Ascending aorta (tissue), 2 donors: ENCODE data around the gene NOTCH2. TPM values are rescaled to one million over a fixed set of nuclear protein-coding genes. Genes with fewer than 3 reads are reported as not detected.

Source experiments
- DNase-seq, 2 donors: peaks; one replicate each; pipeline ENCODE4 v3.0.0-alpha.2; 2019; ENCODE audit warnings: low spot score in 2 of 2
- H3K27ac ChIP-seq, 2 donors: fragments of 200-600 bp; sonication (generic); one replicate each; pipeline ENCODE4 v1.5.1; 2016 to 2017; ENCODE audit warnings: mild to moderate bottlenecking in 1 of 2
- H3K27me3 ChIP-seq: fragments of 200-600 bp; sonication (generic); one replicate; pipeline ENCODE4 v1.5.1; 2017
- H3K36me3 ChIP-seq, 2 donors: fragments of 200-600 bp; sonication (generic); one replicate each; pipeline ENCODE4 v1.5.1; 2016
- H3K4me1 ChIP-seq, 2 donors: fragments of 200-600 bp; sonication (generic); one replicate each; pipeline ENCODE4 v1.5.1; 2016 to 2017; ENCODE audit warnings: mild to moderate bottlenecking in 1 of 2
- H3K4me3 ChIP-seq, 2 donors: fragments of 200-600 bp; sonication (generic); one replicate each; pipeline ENCODE4 v1.5.1; 2016 to 2017; ENCODE audit warnings: mild to moderate bottlenecking in 1 of 2
- H3K9me3 ChIP-seq, 2 donors: fragments of 200-600 bp; sonication (generic); one replicate each; pipeline ENCODE4 v1.5.1; 2016
- intact Hi-C: fragments of 100-400 bp; cut with DNase I; formaldehyde crosslinking; loops from one replicate; pipeline ENCODE4 v1.15.1; 2023
- total RNA-seq: library from RNA; depleted of rRNA; stranded (reverse); fragments of >200 nt; gene quantifications from one replicate; pipeline ENCODE4 v1.1.0, GENCODE V29; 2016
- TF ChIP-seq, protein P1 (sequence below), 3 experiments: fragments of 200-600 bp in 2 of 3; fragments of 450-650 bp in 1 of 3; sonication (generic) in 2 of 3; IDR thresholded peaks; one replicate each; pipeline ENCODE4 v1.5.1; 2016 to 2019; ENCODE audit warnings: antibody characterized with exemption in 3 of 3, mild to moderate bottlenecking in 1 of 3, moderate library complexity in 1 of 3

Gene NOTCH2
- total RNA-seq, 1 donor from 2014 or later, result 80.4 TPM

DNA sequence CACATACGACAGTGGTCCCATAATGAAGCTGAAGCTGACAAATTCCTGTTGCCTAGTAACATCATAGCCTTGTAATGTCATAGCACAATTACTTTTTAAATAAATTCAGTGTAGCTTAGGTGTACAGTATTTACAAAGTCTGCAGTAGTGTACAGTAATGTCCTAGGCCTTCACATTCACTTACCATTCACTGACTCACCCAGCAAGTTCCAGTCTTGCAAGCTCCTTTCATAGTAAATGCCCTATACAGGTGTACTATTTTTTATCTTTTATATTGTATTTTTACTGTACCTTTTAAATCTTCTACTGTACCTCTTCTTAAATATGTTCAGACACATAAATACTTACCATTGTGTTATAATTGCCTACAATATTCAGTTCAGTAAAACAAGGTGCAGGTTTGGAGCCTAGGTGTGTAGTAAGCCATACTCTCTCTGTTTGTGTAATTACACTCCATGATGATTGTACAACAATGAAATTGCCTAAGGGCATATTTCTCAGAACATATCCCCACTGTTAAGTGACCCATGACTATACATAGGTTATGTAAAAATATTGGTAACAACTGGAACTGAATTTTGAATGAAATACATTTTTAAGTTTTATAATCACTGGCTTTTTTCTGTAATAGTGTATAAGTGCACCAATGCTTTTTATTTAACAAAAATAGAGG, 139.7 kb downstream of the NOTCH2 start:
- intact Hi-C loops, result no loop called here
- TF ChIP-seq, protein P1, sequence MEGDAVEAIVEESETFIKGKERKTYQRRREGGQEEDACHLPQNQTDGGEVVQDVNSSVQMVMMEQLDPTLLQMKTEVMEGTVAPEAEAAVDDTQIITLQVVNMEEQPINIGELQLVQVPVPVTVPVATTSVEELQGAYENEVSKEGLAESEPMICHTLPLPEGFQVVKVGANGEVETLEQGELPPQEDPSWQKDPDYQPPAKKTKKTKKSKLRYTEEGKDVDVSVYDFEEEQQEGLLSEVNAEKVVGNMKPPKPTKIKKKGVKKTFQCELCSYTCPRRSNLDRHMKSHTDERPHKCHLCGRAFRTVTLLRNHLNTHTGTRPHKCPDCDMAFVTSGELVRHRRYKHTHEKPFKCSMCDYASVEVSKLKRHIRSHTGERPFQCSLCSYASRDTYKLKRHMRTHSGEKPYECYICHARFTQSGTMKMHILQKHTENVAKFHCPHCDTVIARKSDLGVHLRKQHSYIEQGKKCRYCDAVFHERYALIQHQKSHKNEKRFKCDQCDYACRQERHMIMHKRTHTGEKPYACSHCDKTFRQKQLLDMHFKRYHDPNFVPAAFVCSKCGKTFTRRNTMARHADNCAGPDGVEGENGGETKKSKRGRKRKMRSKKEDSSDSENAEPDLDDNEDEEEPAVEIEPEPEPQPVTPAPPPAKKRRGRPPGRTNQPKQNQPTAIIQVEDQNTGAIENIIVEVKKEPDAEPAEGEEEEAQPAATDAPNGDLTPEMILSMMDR (IDR thresholded peaks at IDR 0.05), result no peak
- H3K9me3 ChIP-seq, result no peaks in the 10 kb centered on the region
- no peak overlapping the region for H3K27ac ChIP-seq
- H3K36me3 ChIP-seq, result peaks cover 59 to 83% of the 10 kb centered on the region in 2 donors
- DNase-seq, result no peak
- no peaks in the 10 kb centered on the region for H3K27me3 ChIP-seq
- no peak overlapping the region for H3K4me3 ChIP-seq
- no peaks in the 10 kb centered on the region for H3K4me1 ChIP-seq

DNA sequence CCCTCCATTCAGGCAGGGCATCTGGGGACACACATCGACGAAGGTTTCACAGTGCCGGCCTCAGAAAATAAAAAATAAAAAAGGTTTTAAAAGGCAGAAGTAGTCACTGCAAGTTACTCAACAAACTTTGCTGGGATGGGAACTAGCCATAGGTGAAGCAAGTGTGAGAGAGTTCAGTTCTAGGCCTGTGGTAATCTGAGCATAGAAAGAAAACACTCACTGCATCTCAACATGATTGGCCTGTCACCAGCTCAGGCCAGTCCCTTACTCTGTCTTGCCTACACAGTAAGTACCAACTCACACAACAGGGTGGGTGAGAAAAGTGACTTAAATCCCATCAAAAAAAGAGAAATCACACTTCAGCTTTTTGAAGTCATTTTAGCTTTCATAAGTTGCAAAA, 142.9 kb downstream of the NOTCH2 start:
- no peaks in the 10 kb centered on the region for H3K4me1 ChIP-seq
- intact Hi-C loops, result no loop called here
- H3K4me3 ChIP-seq, result no peak overlapping the region
- peaks cover 77 to 88% of the 10 kb centered on the region in 2 donors for H3K36me3 ChIP-seq
- no peak for DNase-seq
- H3K27me3 ChIP-seq, result no peaks in the 10 kb centered on the region
- H3K27ac ChIP-seq, result no peak overlapping the region
- TF ChIP-seq, protein P1 (IDR thresholded peaks at IDR 0.05), result no peak
- H3K9me3 ChIP-seq, result no peaks in the 10 kb centered on the region

DNA sequence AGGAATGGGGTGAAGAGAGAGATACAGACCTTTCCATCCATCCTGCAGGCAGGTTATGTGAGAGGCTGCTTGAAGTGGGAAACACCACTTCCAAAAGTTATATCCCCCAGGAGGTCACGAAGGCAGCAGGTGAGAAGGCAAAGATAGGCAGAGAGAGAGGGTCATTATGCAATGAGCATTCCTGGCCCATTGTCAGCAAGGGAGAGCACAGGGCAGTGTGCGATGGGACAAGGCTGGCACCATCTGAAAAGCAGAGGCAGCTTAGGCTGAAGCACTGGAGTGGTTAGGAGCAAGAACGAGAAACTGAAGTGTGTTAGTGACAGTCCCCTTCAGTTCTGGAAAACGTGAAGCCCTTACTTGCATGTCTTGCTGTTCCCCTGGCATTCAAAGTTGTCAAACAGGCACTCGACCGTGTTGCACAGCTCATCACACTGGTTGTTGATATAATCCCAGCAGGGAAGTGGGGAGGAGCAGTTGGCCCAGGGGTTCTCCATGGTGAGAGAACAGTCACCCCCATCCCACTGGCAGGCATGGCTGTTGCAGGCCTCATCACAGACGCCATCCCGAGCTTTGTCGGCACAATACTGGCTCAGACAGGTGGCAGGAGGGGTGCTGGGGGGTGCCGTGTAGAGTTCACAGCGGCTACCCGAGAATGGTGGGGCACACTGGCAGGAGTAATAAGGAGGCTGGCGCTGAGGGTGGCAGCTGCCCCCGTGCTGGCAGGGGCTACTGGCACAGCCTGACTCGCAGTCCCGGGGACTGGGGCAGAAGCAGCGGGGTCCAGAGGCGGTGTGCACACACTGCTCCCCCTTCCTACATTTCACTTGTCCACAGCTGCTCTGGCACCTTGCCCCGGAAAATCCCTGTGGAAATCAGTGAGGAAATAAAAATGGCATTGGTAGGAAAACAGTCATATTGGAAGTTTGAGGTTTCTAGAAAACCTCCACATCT, 144.2 kb downstream of the NOTCH2 start:
- Histone ChIP-seq H3K27me3 (no peaks in the 10 kb centered on the region), H3K4me1 (no peaks in the 10 kb centered on the region), H3K9me3 (no peaks in the 10 kb centered on the region), H3K36me3 (peaks cover 86 to 98% of the 10 kb centered on the region in 2 donors), H3K27ac (no peak overlapping the region), H3K4me3 (no peak overlapping the region)
- intact Hi-C loops, result no loop called here
- TF ChIP-seq, protein P1 (IDR thresholded peaks at IDR 0.05), result no peak
- DNase-seq, result no peak

DNA sequence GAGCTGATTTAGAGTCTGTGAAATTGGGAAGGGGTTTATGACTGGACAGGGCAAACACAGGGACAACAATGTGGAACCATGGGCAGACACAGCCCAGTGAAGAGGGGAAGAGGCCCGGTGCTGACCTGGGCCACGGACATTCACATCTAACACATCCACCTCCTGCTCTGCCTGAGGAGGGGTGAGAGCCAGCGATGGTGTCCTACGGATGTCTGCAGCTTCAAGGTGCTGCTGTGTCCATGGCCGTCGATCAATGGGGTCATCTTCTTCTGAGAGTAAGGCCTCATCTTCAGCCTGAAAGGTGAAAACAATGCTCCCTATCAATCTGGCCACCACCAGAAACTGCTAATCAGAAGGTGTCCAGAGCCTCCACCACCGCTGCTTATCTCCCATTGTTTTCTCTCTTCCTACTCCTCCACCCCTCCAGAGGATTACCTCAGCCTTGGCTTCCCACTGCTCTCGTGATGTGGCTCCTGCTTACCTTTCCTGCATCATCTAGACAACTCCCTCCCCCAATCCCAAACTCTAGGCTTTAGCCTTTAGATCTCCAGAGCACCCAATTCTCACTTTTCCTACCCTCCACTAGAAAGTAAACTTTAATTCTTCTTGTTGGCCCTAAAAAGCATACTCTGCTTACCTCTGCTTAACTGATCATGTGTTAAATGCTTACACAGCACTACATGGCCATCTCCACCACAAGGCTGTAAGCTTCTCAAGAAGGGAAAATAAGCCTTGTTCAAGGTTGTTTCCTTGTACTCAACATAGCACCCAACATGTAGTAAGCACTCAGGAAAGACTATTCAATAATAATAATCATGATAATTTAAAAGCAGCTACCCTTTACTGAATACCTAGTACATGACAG, 149.1 kb downstream of the NOTCH2 start:
- Histone ChIP-seq H3K4me3 (no peak overlapping the region), H3K36me3 (peaks cover 89 to 100% of the 10 kb centered on the region in 2 donors), H3K27ac (no peak overlapping the region), H3K9me3 (no peaks in the 10 kb centered on the region), H3K4me1 (no peaks in the 10 kb centered on the region), H3K27me3 (no peaks in the 10 kb centered on the region)
- intact Hi-C loops, result no loop called here
- DNase-seq, result no peak
- TF ChIP-seq, protein P1 (IDR thresholded peaks at IDR 0.05), result no peak

DNA sequence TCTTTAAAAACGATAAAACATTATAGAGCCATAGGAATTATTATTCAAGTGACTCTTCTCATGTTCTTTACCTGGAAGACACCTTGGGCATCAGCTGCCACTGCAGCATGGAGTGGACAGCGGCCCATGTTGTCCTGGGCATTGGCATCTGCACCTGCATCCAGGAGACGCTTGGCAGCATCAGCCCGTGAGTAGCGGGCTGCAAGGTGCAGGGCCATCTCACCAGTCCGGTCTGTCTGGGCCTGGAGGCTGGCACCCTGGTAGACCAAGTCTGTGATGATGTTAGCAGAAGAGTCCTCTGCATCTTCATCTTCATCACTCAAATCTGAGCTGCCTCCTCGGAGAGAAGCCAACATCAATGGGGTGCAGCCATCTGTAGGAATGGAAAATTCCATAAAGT, 150.2 kb downstream of the NOTCH2 start:
- H3K27me3 ChIP-seq, result no peaks in the 10 kb centered on the region
- no peak overlapping the region for H3K4me3 ChIP-seq
- TF ChIP-seq, protein P1 (IDR thresholded peaks at IDR 0.05), result no peak
- intact Hi-C loops, result no loop called here
- H3K4me1 ChIP-seq, result no peaks in the 10 kb centered on the region
- no peaks in the 10 kb centered on the region for H3K9me3 ChIP-seq
- no peak overlapping the region for H3K27ac ChIP-seq
- H3K36me3 ChIP-seq, result peaks cover 88 to 100% of the 10 kb centered on the region in 2 donors
- no peak for DNase-seq
